Esophagus squamous epithelium (tissue), 4 donors: Measurements from ENCODE around the gene SLC24A3.

ENCODE experiments used
- CTCF ChIP-seq, 6 experiments: fragments of 450-650 bp in 4 of 6; fragments of 200-600 bp in 2 of 6; sonication (generic) in 2 of 6; IDR thresholded peaks; one replicate each; pipeline ENCODE4 v1.5.1; 2016 to 2019; ENCODE audit warnings: antibody characterized with exemption in 6 of 6, mild to moderate bottlenecking in 4 of 6, moderate library complexity in 4 of 6
- POLR2A ChIP-seq, 4 donors: fragments of 450-650 bp; IDR thresholded peaks; one replicate each; pipeline ENCODE4 v1.6.1; 2017; ENCODE audit warnings: antibody characterized with exemption in 4 of 4, mild to moderate bottlenecking in 4 of 4, moderate library complexity in 3 of 4

DNA sequence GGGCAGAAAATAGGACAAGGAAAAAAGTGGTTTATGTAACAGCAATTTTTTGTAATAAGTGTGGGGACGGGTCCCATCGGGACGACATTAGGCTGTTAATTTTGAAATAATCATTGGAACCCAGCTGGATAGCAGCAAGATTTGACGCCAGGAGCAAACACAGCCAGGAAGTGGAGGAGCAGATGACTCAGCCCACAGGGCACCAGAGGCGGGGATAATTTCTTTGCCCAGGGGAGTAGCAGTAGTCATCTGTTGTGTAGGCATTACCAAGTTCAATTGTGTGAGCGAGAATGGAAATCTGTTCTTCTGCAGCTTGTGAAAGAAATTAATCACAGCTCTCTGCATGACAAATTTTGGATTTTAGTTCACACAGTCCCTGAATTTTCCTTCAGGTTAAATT, 523.0 kb downstream of the SLC24A3 start:
- TF ChIP-seq CTCF (IDR thresholded peaks at IDR 0.05) (no peak), POLR2A (IDR thresholded peaks at IDR 0.05) (no peak)
